ENCODE data around the gene PRKN.

PRKN gene

DNA sequence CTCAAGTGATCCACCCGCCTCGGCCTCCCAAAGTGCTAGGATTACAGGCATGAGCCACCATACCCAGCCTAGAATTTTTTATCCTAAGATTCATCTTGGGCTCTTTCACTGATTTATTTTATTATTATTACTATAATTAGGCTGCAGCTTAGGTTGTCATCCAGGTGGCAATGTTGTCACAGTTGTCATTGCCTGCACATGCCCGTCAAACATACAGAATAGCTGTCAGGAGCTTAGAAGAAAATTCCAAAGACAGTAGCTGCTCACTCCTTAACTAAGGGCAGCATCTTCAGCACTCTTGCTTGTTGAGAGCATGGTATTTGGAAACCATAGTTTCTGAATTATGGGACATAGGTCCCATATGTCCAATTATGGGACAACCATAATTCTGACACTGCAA is 1118.8 kb downstream of the PRKN start:
- no peak for DNase-seq (ENCODE audit: low read depth in 2 of 2)

DNA sequence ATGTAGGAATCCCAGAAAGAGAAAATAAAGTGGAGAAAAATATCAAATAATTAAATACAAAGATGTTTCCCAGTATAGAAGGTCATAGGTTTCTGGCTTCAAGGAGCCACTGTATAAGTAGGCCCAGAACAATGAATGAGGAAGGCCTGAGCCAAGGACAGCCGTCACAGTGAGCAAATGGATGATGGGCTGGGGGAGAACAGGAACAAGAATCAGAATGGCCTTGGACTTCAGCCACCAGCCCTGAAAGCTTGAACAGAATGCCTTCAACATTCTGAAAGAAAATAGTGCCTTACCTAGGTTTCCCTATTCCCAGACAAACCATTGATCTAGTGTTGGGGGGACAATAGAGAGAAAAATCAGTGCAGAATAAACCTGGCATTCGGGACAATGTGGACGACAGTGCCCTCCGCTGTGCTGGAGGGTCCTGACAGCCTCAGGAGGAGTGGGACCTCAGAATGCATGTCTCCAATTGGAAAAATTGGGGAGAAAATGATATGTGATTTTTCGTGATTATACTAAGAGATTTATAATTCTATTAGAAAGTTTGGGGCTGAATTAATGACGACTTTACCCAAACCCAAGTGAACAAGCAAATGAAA is 1119.8 kb downstream of the PRKN start:
- no peak for DNase-seq (ENCODE audit: low read depth in 2 of 2)

DNA sequence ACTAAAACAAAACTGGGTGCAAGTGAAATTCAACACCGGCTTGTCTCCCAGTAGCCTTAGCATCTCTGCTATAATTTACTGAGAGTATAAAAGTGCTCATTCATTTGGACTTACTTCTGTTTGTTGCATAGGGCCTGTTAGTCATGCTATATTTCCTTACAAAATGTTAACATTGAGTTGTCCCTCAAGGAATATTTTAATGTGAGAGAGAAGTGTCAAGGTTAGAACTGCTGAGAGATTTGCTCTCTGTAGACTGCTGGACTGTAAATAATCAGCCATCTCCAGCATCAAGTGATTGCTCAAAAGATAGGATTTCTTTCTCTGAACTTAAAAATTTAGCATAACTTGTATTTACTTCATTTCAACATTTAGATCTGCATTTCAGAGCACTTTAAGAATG is 1125.2 kb downstream of the PRKN start:
- DNase-seq (ENCODE audit: low read depth in 2 of 2), result no peak

DNA sequence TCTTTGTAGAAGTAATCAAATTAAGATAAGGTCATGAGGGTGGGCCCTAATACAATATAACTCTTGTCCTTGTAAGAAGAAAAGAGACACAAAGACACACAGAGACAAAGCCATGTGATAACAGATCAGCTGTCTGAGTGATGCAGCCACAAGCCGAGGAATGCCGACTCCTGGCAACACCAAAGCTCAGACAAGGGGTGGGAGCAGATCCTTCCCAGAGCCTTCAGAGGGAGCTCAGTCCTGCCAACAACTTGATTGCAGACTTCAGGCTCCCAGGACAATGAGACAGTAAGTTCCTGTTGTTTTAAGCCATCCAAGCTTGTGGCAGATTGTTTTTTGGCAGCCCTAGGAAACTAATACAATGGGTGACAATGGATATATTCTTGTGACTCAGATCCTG is 1128.7 kb downstream of the PRKN start:
- no peak for DNase-seq (ENCODE audit: low read depth in 2 of 2)

DNA sequence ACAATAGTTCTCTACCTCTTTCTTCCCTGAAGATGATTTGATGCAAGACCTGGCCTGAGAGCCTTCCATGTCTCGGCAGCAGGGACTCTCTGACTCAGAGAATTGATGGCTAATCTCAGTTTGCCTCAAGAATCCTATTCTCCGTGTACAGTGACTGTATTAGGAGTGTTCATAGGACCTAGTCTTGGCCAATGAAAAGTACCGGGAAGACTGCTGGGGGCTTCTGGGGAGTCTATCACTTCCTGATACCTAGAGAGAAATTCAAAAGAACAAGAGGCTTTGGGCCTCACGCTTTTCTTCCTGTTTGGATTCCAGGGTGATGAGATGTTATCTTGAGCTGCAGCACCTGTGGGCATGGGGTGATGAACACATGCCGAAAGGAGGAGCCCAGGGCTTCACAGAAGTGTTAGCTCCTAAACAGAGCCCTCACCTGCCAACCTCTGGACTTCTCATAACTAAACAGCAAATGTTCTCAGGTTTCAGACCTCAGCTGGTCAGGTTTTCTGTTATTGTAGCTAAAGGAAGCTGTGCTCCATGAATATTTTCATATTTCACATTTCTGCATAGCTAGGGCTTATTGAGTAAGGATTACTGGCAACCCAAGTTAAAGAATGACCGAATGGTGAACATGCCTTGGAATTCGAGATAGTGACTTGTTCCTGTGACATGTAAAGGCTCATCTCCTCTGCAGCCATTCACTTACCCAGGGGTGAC is 1130.6 kb downstream of the PRKN start:
- no peak for DNase-seq (ENCODE audit: low read depth in 2 of 2)

DNA sequence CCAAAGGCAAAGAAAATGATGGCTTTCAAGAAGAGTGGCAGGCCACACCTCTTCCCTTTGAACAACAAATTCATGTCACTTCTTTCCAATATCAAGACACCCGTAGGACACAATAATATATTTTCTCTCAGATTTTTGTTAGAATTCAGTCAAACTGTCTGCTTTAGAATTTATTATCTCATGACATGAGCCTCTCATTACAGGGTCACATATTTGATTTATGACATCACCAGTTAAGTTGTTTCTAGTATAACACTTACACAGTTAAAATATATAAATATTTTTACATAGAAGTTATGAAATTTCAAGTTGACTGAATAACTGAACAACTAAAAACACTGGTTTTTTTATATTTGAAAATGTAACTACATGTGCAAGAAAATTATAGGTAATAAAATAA is 1133.2 kb downstream of the PRKN start:
- DNase-seq (ENCODE audit: low read depth in 2 of 2), result no peak

DNA sequence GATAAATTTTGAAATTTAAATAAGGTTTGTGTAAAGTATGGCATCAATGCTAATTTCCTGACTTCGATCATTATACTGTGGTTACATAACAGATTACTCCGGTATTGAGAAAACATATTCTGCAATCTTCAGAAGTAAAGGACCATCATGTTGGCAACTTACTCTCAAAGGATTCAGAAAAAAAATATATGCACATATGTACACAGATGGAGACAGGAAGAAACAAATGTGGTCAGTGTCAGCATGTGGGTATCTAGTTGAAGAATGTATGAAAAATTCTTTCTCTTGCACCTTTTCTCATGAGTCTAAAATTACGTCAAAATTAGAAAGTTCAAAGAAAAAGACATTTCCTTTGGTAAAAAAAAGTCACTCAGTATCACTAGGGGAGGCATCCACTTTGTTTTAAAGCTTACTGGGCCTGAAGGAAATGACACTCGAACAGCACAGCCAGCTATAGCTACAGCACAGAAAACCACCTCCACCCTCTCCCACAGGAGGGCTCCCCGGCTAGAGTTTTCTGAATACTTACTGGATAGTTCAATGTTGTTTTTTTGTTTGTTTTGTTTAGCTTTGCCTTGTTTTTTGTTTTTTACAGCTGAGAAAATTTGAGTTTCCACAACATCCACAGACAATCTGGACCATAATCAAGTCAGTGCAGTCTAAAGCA is 1136.5 kb downstream of the PRKN start:
- no peak for DNase-seq (ENCODE audit: low read depth in 2 of 2)

DNA sequence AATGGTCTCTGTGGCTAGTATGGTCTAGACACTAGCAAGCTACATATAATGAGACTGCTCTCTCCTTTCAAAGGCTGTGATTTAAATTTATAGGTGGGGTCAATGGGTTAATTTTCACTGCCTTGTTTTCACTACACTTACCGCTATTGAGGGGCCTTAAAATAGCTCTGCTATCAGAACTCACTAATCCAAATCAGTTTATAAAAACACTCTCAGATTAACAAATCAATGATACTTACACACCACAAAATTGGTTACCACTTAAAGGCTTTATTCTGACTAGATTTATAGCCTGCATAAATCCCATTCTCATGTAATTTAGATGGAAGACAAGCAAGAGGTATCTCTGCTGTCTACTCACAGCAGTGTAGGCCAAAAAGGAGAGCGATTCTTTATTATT is 1140.7 kb downstream of the PRKN start:
- no peak for DNase-seq (ENCODE audit: low read depth in 2 of 2)

DNA sequence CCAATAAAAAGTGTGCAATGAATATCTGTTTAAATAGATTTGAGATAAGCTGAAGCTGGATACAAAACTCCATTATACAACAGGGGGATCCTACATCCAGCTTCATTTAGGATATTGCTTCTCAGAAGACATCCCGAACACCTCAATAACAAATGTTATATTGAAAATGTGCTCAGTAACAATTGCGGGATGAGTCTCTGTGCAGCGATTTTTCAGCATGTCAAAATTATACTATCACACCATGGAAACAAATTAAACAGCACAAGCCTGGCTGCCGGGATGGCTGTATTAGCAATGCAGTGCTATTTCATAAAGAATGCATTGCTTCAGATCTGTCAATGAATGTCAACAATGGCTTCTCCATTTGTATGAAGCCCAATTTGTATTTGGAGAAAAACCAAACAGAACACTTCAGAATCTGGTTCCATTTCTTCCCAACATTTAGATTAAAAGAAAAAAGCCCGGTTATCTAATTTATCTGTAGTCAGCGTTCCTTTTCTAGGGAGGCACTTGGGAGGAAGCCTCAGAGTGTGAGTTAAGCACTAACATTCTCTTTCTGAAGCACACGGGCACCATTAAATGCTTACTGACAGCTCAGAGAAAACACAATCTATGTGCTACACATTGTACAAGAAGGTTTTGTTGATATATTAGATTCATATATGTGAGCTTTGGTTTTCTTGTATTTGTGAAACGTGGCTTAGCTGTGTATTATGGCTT is 1142.8 kb downstream of the PRKN start:
- DNase-seq (ENCODE audit: low read depth in 2 of 2), result no peak

DNA sequence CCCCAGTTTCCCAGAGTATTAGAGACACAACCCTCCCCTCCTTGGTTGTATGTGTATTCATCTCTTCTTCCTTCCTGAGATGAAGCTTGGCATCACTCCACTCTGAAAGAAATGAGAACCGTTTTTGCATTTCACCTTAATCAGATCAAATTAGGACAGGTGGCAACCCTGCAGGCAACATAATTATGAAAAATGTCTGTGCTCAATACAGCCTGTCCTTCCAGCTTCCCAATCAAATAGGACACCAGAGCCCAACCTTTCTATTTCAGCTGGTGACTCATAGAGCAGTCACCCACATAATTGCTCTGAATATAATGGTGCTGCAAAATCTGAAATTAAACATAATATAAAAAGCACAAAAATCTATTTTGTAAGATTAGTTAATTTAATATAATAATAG is 1143.5 kb downstream of the PRKN start:
- DNase-seq (ENCODE audit: low read depth in 2 of 2), result no peak

DNA sequence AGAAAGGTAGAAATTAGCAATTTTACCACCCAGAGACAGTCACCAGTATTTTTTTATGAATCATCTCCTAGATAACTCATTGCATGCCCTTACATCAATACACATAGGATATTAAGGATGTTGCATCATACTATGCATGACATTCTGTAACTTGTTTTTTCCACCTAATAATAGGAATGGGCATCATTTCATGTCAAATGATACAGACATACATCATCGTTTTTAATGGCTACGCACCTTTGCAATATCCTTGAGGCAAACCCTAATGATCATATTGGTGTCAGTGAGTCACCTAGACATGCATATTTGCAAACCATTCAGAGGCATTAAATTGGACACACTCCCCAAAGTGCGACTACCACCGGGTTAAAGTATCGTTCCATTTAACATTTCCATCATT is 1144.0 kb downstream of the PRKN start:
- no peak for DNase-seq (ENCODE audit: low read depth in 2 of 2)

DNA sequence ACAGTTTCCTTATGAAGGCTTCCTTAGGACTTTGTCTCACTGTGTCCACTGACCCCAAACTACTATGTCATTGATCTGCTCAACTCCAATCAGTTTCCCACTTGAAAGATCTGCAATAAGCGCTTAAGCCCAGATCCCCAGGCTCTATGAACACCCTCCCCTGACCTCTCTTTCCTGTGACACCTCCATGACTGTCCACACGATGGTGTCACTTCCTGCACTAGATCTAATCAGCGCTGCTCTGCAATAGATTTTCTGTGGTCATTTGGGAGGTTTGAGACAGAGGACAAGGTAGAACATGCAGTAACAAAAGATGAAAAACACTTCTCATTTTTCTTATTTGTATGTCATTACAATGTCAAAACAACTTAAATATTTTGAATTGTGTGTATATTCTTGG is 1149.1 kb downstream of the PRKN start:
- DNase-seq (ENCODE audit: low read depth in 2 of 2), result no peak

DNA sequence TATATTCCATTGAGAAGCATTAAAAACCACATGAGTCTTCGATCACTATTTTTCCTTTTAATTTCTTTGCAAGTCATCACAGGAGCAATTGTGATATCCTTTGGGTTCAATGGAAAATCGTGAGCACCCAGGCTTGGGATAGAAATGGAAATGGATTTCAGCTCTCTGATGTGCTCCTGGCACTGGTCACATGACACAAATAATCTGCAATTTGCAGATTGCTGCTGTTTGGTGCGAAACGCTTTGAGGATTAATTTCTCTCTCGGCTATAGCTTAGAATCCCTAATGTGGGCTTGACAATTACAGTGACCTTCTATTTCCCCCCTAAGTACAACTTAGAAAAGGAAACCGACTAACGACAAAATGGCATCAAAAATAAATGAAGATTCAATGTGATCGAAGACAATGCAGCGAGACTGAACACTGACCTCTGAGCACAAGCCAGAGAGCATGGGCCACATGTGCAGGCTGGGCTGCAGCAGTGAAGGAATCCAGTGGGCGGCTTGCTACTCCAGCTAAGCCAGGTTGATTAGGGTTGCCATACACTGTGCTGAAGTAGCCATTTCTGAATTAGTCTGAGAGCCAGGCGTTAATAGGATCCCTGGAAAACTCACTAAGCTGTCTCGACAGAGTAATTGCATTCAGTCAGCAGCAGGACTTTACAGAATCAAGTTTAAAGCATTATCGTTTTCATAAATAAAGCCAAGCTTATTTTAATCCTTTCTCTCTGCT is 1151.9 kb downstream of the PRKN start:
- DNase-seq (ENCODE audit: low read depth in 2 of 2), result no peak

DNA sequence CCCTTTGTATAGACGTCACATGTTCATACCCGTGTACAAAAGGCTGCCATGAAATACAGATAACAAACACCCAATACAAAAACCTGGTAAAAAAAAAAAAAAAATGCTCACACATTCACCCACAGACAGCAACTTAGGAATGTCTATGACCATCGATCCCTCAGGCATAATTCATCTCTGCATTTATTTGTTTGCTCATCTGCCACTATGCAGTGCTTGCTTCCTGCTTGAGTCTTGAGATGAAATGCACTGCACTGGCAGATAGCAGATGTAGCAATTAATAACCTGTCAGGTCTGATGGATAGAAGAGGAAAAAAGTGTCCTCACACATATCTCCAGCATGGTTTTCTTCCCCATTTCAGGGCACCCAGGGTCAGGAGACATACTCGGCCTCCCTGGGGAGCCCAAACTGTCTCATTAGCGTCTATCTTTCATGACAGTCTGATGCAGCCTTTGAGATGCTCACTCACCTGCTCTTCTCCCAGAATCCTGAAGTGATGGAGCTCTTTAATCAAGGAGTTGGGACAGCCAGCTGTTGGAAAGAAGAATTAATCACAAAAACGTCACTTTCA is 1158.6 kb downstream of the PRKN start:
- no peak for DNase-seq (ENCODE audit: low read depth in 2 of 2)

DNA sequence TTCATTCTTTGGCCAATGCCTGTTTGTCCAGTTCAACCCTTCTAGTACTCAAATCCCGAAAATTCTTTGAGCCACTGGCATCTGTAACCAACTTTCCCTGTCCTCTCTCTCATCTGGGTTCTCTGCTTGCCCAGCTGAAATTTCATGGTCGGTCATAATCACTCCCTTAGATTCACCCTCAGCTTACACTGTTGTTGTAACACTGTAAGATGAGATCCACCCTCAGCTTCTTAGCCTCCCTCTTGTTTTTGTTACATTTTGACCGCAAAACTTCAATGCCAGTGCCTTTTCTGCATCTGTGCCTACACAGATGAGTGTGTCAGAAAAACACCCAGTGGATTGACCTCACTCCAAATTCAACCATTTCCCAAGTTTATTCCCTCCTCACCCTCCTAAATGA is 1162.6 kb downstream of the PRKN start:
- DNase-seq (ENCODE audit: low read depth in 2 of 2), result no peak

DNA sequence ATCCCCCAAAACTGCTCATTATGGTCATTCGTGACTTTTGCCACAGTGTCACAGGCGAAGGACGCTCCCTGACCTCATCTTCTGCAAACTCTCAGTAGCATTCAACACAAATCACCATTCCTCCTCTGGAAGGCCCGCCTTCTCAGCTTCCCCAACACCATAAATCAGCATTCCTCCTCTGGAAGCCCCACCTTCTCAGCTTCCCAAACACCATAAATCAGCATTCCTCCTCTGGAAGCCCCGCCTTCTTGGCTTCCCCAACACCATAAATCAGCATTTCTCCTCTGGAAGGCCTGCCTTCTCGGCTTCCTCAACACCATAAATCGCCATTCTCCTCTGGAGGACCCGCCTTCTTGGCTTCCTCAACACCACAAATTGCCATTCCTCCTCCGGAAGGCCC is 1165.7 kb downstream of the PRKN start:
- DNase-seq (ENCODE audit: low read depth in 2 of 2), result no peak

DNA sequence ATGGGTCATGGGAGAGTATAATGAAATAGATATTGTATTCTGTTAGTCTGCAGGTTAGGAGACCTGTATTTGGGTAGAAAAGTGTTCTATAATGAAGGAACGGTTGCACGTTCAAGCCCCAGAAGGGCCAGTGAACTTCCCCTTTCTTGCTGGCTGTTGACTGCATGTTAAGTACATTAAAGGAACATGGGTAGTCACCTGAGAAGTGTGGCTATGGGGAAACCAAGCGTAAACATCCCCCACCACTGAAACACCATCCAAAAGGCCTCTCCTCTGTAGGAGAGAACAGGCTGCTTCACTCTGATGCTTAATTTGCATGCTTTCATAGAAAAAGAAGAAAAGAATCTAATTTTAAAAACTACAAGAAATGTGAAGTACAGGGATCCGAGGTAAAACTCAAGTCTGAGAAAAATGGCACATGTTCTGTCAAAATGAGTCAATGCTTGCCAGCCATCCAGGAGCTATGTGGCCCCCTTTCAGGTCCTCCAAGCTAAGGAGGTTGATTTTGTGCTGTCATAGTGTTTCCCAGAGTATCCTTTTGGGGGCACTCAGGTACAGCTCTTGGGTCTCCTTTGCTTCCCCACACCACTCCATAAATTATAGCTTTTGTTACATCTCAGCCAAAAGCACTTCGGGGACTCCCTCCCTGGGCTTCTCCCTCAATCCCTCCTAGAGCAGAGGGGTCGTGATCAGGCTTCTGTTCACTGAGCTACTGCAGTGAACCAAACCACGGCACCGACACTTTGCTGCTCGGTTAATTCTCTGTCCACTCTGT is 1170.0 kb downstream of the PRKN start:
- DNase-seq (ENCODE audit: low read depth in 2 of 2), result no peak

DNA sequence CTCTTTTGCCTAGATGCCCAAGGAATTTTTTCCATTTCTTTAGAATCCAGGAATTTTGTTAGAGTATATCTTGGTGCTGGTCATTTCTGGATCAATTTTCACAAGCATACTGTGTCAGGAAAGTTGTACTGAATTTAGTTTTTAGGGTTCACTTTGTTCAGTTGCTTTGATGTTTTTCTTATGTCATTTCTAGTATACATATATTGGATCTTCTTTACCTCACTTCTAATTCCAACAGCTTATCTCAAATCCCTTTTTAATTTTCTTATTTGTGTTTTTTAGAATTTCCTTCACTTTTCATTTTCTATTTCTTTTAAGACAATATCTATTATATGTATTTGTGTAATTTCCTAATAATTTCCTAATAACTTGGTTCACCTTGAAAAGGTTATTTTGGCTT is 1172.7 kb downstream of the PRKN start:
- no peak for DNase-seq (ENCODE audit: low read depth in 2 of 2)

DNA sequence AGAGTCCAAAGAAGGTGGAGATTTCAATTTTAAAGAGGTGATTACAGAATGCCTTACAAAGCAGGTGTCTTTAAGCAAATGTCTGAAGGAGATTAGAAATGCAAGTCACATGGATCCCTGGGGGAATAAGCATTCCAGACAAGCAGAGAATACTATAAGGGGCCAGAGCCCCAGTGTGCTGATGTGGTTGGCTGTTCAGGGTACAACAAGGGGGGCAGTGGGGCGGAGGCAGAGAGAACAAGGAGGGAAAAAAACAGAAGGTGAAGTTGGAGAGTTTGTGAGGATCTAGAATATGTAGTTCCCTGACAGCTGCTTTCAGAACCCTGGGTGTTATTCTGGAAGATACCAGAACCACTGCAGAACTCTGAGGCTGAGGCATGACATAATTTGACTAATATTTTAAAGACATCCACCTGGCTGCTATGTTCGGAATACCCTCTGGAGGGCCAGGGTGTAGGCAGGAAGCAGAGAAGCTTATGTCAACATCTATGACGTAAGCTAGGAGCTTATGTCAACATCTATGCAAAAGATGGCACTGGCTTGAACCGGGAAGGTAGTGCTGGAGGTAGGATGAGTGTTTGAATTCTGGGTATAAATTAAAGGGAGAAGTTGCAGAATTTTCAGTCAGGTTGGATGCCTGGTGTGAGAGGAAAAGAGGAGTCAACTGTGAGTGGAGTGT is 1177.5 kb downstream of the PRKN start:
- DNase-seq (ENCODE audit: low read depth in 2 of 2), result no peak

DNA sequence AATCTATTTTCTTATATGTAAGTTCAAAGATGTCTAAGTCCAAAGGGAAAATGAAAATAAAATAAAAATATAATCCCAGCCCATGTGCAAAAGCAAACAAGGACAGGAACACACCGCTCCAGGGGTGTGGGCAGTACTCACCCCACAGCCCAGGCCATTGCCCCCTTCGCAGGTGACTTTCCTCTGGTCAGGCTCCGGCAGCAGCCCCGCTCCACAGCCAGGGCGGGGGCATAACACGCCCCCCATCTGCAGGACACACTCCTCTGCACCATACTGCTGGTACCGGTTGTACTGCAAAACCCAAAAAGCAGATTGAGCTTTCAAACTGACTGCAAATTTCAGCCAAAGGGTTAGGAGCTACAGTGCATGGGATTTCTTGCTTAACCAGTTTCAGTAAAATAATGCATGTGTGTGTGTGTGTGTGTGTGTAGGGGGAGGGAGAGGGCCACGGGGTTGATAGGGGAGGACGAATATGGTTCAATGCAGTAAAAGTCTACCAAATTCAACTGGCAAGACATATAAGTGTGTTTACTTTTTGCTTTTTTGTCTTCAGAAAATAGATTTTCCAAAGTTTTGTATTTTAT is 1178.8 kb downstream of the PRKN start:
- no peak for DNase-seq (ENCODE audit: low read depth in 2 of 2)
